HCT116 (cell line): ENCODE data around the gene ZNF76.

ENCODE experiments used
- CEBPB ChIP-seq: IDR thresholded peaks from 2 replicates; pipeline ENCODE4 v1.6.1; 2012; ENCODE audit warnings: low read depth
- EZH2 ChIP-seq: fragments of 200-600 bp; sonication (generic); IDR thresholded peaks from 2 replicates; pipeline ENCODE4 v1.6.1; 2017; ENCODE audit warnings: antibody characterized with exemption, mixed run types
- POLR2A ChIP-seq: IDR thresholded peaks from 2 replicates; pipeline ENCODE4 v1.7.0; 2011; ENCODE audit warnings: borderline replicate concordance; ENCODE audit not compliant: insufficient read depth, insufficient read length; ENCODE audit errors: extremely low read depth
- POLR2AphosphoS5 ChIP-seq: IDR thresholded peaks from 2 replicates; pipeline ENCODE4 v1.6.1; 2011; ENCODE audit warnings: mild to moderate bottlenecking, low read depth, low read length, moderate library complexity
- RAD21 ChIP-seq: IDR thresholded peaks from 2 replicates; pipeline ENCODE4 v1.6.1; 2012; ENCODE audit warnings: low read depth, mild to moderate bottlenecking
- SIN3A ChIP-seq: IDR thresholded peaks from 2 replicates; pipeline ENCODE4 v1.6.1; 2012; ENCODE audit warnings: low read depth
- ZFX ChIP-seq: fragments of 450-650 bp; IDR thresholded peaks from 2 replicates; pipeline ENCODE4 v1.6.1; 2017
- TF ChIP-seq, protein P1 (sequence below), 3 experiments: fragments of 200-600 bp in 1 of 3; sonication (generic) in 1 of 3; IDR thresholded peaks in 2 of 3; conservative IDR thresholded peaks in 1 of 3; 2 replicates each; pipeline ENCODE4 v1.5.1; 2012 to 2017; ENCODE audit warnings: low read depth in 2 of 3, low read length in 2 of 3, antibody characterized with exemption in 1 of 3, borderline replicate concordance in 1 of 3, control low read depth in 1 of 3, mild to moderate bottlenecking in 1 of 3, mixed read lengths in 1 of 3, mixed run types in 1 of 3, moderate library complexity in 1 of 3; ENCODE audit not compliant: insufficient read depth in 1 of 3
- TF ChIP-seq, protein P2 (sequence below): IDR thresholded peaks from 2 replicates; pipeline ENCODE4 v1.6.1; 2012

DNA sequence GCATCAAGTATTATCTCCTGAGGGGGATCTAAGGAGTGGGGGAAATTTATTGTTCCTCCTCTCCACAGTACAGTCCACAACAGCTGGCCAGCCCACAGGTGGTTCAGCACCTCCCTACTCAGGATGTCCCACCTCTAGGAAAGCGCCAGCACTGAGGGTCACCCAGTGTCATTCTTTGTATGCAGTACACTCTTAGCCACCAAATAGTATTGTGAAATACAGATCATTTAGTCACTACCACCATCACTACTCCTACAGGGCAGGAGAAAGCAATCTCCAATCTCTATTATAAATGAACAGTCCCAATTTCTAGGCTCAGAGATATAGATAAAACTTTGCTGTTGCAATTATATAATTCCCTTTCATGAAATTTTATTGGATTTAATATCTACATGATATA, 6.3 kb upstream of the ZNF76 start:
- TF ChIP-seq POLR2A = no peak
- TF ChIP-seq, protein P1, sequence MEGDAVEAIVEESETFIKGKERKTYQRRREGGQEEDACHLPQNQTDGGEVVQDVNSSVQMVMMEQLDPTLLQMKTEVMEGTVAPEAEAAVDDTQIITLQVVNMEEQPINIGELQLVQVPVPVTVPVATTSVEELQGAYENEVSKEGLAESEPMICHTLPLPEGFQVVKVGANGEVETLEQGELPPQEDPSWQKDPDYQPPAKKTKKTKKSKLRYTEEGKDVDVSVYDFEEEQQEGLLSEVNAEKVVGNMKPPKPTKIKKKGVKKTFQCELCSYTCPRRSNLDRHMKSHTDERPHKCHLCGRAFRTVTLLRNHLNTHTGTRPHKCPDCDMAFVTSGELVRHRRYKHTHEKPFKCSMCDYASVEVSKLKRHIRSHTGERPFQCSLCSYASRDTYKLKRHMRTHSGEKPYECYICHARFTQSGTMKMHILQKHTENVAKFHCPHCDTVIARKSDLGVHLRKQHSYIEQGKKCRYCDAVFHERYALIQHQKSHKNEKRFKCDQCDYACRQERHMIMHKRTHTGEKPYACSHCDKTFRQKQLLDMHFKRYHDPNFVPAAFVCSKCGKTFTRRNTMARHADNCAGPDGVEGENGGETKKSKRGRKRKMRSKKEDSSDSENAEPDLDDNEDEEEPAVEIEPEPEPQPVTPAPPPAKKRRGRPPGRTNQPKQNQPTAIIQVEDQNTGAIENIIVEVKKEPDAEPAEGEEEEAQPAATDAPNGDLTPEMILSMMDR (IDR thresholded peaks at IDR 0.05 in 2 of 3, conservative IDR thresholded peaks at IDR 0.05 in 1 of 3; ENCODE audit: borderline replicate concordance in 1 of 3, insufficient read depth in 1 of 3, low read depth in 2 of 3, low read length in 2 of 3) = no peak
- no peak for TF ChIP-seq CEBPB
- TF ChIP-seq, protein P2, sequence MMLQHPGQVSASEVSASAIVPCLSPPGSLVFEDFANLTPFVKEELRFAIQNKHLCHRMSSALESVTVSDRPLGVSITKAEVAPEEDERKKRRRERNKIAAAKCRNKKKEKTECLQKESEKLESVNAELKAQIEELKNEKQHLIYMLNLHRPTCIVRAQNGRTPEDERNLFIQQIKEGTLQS = no peak
- no peak for TF ChIP-seq SIN3A
- TF ChIP-seq POLR2AphosphoS5 = no peak
- no peak for TF ChIP-seq ZFX
- TF ChIP-seq EZH2 = no peak
- TF ChIP-seq RAD21 = no peak
